Neural progenitor cell (in vitro differentiated cells): ENCODE data around the gene CDH12.

Source experiments
- CTCF ChIP-seq: fragments of 200-600 bp; sonication (generic); IDR thresholded peaks from 2 replicates; pipeline ENCODE4 v1.5.1; 2017; ENCODE audit warnings: antibody characterized with exemption, mild to moderate bottlenecking
- EZH2phosphoT487 ChIP-seq: fragments of 200-600 bp; sonication (generic); IDR thresholded peaks from 2 replicates; pipeline ENCODE4 v1.6.1; 2017; ENCODE audit warnings: antibody characterized with exemption

DNA sequence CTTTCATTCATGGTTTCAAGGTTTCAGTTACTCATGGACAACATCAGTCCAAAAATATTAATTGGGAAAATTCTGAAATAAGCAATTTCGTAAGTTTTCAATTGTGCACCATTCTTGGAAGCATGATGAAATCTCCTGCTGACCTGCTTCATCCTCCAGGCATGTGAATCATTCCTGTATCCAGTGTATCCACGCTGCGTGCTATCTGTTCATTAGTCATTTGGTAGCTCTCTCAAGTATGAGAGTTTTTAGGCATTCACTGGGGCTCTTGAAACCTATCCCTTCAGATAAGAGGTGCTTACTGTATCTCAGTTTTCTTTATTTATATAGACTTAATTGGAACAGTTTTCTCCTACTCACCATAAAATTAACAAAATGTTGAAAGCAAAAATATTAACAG, 293.0 kb downstream of the CDH12 start:
- TF ChIP-seq EZH2phosphoT487, result no peak
- no peak for TF ChIP-seq CTCF
